GM18867 (cell line): Measurements from ENCODE around the gene MCF2L.
"Not testable (repeated sequence)": the region's sequence is repeated elsewhere in the genome, so short reads cannot be mapped to it uniquely, and the experiment has no call there.

Experiments used
- ATAC-seq: cut with Tn5 transposase; IDR thresholded peaks from one replicate; pipeline ENCODE4 v1.9.1; 2021; ENCODE audit warnings: mild to moderate bottlenecking, moderate library complexity; ENCODE audit not compliant: unreplicated experiment

MCF2L gene

DNA sequence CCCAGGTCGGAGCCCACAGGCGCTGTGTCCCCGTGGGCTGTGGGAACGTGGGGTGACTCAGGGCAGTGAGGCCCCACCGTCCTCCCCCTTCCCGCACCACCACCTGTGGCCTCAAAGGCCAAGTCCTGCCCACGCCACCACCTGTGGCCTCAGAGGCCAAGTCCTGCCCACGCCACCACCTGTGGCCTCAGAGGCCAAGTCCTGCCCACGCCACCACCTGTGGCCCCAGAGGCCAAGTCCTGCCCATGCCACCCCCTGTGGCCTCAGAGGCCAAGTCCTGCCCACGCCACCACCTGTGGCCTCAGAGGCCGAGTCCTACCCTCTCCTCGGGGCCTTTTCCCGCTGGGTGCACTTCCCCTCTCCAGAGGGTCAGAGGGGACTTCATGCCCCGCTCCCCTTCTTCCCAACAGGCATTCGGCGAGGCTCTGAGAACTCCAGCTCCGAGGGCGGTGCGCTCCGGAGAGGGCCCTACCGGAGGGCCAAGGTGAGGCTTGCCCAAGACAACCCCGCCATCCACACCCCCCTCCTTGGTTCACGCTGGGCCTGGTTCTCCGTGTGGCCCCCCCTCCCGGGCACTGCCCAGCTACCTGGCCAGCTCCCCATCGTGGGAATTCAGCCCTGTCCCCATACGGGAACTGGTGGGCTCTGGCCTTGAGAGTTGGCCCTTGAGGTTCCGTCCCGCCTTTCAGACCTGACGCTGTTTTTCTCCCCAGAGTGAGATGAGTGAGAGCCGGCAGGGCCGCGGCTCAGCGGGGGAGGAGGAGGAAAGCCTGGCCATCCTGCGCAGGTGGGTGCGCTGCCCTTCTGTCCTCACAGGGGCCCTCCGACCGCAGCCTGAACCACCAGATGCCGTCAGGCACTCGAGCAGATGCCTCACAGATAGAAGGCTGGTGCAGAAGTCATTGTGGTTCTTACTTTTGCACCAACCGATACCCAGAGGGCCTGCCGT is 109.2 kb downstream of the MCF2L start:
- ATAC-seq, result no peak

DNA sequence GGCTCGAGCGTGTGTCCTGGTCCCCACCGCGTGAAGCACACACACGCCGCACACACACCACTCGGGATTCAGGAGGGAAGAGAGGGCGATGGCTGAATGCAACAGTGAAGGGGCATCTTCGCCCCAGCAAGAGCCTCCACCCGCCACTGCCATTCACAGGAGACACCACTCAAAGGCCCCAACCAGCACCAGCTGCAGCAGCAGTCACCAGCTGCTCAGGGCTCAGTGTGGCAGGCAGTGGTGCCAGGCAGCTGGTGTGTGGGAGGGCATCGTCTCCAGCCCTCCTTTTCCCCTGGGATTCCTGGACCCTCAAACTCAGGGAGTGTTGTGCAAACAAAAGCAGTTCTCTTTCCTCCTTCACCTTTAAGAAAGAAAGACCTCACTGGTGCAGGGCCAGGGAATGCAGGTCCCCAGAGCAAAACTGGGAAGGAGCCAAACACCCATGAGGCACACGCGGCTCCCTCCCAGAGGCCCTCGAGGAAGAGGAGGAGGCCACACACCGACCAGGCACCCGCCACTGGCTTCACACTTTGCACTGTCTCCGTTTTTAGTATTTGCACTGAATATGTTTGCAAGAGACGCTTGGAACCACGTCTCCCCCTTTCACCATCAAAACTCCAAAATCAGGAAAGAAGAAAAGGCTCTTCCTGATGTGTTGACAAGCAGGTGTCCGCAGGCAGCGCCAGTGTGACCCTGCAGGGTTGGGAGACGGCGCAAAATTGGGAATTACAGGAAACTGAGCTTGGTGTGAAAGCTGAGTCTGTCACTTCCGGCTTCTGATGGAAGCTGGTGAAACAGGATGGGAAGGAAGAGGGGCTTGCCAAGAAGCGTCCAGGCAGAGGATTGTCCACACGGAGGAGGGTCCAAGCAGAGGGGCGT is 110.1 kb downstream of the MCF2L start:
- no peak for ATAC-seq

DNA sequence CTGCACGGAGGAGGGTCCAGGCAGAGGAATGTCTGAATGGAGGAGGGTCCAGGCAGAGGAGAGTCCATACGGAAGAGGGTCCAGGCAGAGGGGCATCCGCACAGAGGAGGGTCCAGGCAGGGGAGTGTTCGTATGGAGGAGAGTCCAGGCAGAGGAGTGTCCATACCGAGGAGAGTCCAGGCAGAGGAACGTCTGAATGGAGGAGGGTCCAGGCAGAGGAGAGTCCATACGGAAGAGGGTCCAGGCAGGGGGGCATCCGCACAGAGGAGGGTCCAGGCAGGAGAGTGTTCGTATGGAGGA is 110.7 kb downstream of the MCF2L start:
- ATAC-seq, result not testable (repeated sequence)

DNA sequence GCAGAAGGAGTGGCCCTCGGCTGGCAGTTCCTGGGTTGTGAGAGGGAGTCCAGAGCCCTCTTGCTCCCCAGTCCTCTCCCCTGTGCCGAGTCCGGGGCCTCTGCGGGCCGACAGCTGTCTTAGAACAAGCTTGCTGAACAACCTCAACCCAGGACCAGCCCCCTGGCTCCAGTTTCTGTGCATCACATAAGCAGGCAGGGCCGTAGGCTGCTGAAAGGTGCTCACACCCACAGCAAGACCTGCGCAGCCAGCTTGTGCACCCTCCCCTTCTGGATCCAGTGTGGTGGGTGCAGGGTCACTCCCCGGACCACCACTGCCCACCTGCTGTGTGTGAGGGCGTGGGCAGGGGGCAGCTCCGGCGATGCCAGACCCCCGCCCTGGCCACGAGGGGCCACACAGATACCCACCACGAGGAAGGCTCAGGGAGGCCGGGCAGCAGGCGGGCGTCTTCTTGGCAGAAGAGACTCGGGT is 111.4 kb downstream of the MCF2L start:
- ATAC-seq, result no peak

DNA sequence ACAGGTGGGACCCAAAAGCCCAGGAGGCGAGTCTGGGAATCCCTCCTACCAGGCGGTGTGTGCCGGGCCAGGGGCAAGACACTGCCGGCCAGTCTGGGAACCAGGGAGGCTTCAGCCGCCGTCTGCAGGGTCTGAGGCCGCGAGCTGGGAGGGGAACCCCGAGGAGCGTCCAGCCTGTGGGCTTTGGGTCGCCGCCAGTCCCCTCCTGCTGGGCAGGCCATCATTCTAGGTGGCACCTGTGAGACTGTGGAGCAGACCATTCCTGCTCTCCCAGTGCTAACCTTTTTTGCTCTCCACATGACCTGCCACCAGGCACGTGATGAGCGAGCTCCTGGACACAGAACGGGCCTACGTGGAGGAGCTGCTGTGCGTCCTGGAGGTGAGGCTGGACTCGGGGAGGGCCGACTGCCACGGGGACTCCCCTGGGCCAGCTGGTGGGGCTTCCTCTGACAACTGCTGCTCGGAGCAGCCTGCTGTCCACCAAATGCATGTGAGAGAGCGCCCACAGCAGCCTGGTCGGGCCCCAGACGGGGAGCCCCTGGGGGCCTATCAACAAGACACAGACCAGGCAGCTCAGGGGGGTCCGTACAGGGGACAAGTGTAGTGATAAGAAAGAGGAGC is 112.0 kb downstream of the MCF2L start:
- no peak for ATAC-seq

DNA sequence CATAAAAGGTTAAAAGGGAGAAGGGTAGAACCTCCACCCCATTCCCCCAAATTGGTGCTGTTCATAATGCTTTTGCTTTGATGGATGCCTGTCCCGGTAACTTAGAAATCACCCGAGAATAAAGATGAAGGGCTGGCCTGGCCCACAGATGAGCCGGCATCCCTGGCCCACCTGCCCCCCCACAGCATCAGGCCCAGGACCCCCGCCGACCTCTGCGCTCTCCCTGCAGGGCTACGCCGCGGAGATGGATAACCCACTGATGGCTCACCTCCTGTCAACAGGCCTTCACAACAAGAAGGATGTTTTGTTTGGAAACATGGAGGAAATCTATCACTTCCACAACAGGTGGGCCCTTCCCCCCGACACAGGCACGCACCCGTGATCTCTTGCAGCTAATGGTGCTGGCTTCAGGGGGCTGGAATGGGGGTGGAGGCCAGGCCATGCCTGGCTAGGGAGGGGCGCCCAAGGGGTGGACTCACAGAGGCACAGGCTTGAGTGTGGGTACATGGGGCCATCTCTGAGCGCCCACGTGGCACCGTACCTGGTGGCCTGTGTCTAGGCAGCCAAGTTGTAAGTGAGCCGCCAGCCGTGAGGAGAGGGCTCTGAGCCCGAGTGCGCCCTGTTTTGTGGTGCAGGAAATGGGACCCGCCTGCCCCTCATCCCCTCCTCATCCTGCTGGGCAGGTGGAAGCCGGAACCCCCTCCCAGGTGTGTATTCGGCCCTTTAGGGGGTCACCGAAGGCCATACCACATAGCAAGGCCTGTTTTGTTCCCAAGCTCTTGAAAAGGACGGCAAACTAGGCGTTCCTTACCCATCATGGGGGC is 113.4 kb downstream of the MCF2L start:
- no peak for ATAC-seq

DNA sequence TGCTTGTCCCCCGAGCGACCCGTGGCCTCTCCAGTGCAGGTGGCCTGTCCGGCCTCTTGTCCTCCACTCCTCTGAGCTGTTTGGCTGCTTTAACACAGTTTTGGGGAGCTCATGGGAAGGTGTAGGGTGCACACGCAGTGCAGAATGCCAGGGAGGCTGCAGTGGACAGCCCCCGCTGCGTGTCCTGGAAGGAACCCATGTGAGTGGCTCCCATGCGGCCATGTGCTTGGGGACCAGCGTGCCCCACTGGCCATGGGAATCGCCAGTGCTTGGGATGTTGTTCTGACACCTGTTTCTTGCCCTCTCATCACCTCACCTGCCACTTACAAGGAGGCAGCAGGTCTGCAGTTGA is 114.0 kb downstream of the MCF2L start:
- ATAC-seq, result no peak

DNA sequence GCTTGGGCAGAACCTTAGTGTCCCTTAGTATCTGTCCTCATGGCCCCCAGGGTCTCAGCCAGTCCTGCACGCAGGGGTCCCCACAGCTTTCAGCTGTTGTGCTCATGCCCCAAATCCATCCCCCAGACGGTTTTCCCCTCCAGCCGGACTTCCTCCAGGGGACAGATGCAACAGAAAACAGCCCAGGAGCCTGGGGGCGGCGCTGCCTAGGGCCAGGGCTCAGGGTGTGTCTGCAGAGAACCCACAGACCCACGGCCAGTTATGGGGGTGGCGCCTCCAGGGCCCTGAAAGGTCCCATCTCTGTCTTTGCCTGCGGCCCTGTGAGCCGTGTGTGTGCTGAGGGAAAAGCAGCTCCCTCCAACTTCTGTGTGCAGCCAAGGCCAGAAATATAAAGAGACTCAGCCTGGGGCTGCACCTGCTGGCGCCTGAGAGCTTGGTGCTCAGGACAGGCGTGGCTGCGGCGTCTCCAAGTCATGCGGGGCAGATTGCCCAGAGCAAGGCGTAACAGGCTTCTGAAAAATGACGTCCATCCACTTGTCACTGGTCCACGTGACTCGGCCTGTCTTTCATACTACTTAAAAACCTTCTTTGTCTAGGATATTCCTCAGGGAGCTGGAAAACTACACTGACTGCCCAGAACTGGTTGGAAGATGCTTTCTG is 114.5 kb downstream of the MCF2L start:
- no peak for ATAC-seq

DNA sequence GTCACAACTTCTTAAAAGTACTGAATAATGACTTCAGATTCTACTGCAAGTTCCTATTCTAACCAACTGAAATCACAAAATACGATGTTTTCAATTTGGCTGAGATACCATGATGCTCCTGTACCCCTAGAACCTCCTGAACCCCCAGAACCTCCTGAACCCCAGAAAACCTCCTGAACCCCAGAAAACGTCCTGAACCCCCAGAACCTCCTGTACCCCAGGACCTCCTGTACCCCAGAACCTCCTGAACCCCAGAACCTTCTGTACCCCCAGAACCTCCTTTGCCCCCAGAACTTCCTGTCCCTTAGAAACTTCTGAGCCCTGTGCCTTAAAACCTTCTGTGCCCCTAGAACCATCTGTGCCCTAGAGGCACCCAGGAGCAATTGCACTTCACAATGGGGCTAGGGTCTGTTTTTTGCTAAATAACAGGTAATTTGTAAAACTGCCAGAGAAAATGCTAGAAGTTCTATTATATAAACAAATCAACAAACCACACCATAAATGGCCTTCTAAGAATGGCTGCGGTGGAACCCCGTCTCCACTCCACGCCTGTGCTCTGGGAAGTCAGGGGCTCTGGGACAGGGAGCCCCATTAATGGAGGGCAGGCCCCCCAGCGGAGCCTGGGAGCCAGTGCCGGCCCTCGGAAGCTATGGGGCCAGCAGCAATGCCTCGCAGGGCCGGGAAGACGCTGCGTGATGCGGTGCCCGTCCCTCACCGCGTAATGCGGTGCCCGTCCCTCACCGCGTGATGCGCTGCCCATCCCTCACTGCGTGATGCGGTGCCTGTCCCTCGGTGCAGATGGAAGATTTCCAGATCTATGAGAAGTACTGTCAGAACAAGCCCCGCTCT is 115.3 kb downstream of the MCF2L start:
- ATAC-seq, result no peak

DNA sequence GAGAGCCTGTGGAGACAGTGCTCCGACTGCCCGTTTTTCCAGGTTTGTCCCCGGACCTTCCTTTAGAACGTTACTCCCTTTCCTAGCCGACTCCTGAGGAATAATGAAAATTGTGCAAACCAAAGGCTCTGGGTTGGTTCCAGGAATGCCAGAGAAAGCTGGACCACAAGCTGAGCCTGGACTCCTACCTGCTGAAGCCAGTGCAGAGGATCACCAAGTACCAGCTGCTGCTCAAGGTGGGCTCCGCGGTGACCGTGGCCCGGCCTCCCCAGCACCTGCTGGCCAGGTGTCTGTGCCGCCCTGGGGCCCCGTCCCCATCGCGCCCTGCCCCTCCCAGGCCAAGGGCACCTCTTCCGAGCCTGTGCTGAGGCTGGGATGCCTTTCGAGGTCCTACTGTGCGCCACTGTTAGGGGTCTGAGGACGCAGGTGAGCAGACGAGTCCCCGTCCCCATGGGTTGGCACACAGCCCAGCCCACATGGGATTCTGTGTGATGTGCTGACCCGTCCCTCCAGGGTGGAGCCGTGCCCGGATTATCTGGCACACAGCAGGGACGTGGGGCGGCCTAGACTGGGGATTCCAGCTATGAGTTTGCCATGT is 116.0 kb downstream of the MCF2L start:
- no peak for ATAC-seq

DNA sequence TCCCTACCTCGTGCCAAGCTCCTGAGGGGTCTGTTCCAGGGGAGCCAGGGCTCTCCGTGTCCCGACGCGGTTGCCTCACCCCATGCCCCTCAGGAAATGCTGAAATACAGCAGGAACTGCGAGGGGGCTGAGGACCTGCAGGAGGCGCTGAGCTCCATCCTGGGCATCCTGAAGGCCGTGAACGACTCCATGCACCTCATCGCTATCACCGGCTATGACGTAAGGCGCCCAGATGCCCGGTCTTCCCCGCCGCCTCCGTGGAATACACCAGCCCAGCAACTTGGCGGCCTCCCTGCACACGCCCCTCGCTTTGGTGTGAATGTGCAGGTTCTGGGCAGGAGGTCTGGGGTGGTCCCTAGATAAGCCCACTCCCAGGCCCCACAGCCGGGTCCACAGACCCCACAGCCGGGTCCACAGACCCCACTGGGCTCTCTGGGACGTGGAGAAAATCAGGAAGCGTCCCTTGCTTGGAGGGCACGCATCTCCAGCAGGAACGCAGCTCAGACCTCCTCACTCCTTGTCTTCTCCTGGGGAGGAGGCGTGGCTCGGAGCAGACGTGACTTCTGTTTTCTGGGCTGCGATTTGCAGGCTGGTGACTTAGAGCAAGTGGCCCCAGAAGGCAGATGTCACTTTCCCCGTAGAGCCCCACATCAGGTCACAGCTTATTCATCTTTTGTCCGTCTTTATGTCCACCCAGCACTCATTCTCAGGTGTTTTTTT is 117.2 kb downstream of the MCF2L start:
- ATAC-seq, result no peak

DNA sequence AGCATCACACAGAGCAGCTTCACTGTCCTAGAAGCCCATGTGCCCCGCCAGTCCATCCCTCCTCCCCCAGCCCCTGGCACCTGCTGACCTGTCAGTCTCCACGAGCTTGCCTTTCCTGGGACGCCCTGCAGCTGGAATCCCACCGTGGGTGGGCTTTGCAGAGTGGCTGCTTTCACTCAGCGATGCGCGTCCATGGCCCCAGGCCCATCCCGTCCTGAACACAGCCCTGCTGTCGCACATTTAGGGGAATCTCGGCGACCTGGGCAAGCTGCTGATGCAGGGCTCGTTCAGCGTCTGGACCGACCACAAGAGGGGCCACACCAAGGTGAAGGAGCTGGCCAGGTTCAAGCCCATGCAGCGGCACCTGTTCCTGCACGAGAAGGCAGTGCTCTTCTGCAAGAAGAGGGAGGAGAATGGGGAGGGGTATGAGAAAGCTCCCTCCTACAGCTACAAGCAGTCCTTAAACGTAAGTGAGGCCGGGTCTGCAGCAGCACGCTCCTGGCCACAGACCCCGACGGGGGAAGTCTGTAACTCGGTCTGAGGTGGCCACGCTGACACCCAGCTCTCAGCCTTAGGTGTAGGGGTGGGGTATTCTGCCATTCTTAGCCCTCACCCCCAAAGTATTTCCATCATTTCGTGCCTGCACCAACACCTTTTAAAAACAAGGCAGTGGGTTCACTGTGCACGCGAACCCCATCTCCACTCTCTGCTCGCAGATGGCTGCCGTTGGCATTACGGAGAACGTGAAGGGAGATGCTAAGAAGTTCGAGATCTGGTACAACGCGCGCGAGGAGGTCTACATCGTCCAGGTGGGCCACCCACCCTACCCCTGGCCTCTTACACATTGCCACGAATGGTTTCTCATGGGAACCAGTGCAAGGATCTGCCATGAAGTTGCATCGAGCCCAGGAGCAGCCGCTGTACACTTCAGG is 118.2 kb downstream of the MCF2L start:
- no peak for ATAC-seq

DNA sequence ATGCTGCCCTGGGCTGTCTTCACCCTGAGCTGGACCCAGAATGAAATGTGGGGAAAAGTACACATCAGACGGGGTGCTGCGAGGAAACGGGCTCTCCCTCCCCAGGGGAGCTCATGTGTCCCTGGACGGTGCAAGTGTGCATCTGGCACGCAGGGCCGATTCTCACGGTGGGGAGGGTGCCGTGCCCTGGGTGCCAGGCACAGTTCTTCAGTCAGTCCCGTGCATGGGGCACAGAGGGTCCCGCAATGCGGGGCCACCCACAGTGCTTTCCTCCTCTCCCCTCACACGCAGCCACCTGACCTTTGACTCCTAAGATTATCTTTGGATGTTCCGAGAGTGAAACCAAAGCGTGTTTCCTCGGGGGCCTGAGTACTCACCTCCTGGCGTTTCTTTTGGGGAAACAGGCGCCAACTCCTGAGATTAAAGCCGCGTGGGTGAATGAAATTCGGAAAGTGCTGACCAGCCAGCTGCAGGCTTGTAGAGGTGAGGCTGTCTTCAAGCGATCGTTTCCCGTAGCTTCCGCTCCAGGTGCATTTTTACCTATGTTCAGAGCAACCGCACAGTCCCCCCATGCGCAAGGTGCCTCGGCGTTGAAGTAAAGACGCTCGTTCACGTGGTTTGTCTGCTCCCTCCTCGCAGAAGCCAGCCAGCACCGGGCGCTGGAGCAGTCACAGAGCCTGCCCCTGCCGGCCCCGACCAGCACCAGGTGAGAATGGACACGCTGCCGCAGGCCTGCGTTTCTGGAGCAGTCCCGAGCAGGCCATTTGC is 119.1 kb downstream of the MCF2L start:
- ATAC-seq, result no peak

DNA sequence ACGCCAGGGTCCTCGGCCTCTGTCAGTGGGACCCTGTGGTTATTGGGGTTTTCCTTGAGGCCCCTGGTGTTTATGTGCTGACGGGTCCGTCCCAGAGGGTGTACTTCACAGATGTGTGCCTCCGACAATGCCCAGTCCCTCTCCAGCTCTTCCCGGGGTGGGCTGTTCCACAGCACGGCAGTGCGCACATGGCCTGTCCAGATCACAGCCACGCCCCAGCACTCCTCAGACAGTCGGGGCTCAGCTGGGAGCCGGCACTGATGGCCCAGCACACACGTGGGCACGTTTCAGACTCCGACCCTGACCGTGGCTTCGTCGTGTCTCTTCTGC is 119.6 kb downstream of the MCF2L start:
- no peak for ATAC-seq

DNA sequence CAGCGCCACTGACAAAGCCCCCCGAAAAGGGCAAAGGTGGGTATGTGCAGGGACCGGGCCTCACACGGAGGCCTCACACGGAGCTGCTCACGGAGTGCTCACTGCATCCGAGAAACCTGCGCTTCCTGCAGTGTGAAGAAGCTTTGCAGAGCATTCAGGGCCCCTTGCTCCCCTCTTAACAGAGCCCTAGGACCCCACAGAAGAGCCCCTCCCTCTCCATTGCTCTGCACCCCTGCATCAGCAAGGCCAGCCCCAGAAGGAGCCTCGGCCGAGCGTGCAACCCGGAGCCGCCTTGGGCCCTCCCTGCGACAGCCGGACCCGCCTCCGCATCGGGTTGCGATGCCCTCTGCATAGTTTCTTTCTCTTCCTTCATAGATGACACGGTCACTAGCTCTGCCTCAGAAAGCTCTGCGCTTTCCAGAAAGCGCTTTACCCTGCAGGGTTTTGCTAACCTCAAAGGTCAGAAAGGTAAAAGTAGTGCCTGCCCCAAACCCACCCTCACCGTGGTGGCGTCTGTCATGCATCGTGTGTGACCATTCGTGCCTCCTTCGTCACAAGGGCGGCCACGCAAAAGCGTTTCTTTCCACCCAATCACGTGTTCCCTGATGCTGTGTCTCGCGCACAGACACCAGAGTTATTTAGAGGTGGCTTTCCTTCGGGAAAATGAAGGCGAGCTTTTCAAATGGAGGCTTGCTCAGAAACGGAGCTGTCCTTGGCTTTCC is 120.8 kb downstream of the MCF2L start:
- no peak for ATAC-seq

DNA sequence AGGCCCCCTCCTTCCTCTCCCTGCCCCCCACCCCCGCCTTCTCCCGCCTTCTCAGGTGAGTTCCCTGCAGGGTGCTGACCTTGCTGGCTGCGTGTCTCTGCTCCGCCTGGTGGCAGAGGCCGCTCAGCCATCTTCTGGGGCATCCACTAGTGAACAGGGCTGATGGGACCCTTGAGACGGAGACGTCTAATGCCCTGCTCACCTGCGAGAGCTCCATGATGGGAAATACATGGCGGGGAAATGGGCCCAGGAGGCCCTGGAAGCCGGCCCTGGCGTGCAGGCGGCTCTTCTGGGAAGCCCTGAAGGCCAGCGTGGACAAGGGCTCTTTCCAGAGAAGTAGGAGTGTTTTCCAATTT is 121.4 kb downstream of the MCF2L start:
- ATAC-seq, result no peak
